ENCODE measurements around the gene DIP2A. TPM values are rescaled to one million over a fixed set of nuclear protein-coding genes. Genes with fewer than 3 reads are reported as not detected.

Gene DIP2A
- total and polyA plus RNA-seq, 3 donors from 2014 or later, result 42.5 to 104 (median 94.3) TPM

- H3K27me3 ChIP-seq, result no peaks in the 10 kb centered on the region
- no peaks in the 10 kb centered on the region for H3K36me3 ChIP-seq (ENCODE audit: low read depth, missing control alignments)
- intact Hi-C loops (cut with DNase I; ENCODE audit: low total_unique reads), result no loop called here
- H3K27ac ChIP-seq, result no peak overlapping the region
- H3K9me3 ChIP-seq, result no peaks in the 10 kb centered on the region
- no peak overlapping the region for H3K4me3 ChIP-seq
- TF ChIP-seq POLR2A (IDR thresholded peaks at IDR 0.05) (no peak), CTCF (IDR thresholded peaks at IDR 0.05) (no peak)
- DNase-seq, result no peak
- WGBS, 2 donors, result 76 to 77% methylated on average over 7 of the region's 7 CpGs
- H3K4me1 ChIP-seq, result no peaks in the 10 kb centered on the region
These were observed 126.7 kb downstream of the DIP2A start for GRCh38 chr21:46585191-46585953.

GRCh38 chr21:46594276-46594675 is 135.6 kb downstream of the DIP2A start:
- intact Hi-C loops (cut with DNase I; ENCODE audit: low total_unique reads), result no loop called here
- 91 to 97% methylated on average over 8 of the region's 8 CpGs for WGBS, 2 donors
- H3K36me3 ChIP-seq (ENCODE audit: low read depth, missing control alignments), result no peaks in the 10 kb centered on the region
- no peak overlapping the region for H3K27ac ChIP-seq
- no peaks in the 10 kb centered on the region for H3K9me3 ChIP-seq
- TF ChIP-seq POLR2A (IDR thresholded peaks at IDR 0.05) (no peak), CTCF (IDR thresholded peaks at IDR 0.05) (no peak)
- peaks cover 8% of the 10 kb centered on the region for H3K4me1 ChIP-seq
- no peak overlapping the region for H3K4me3 ChIP-seq
- no peaks in the 10 kb centered on the region for H3K27me3 ChIP-seq
- DNase-seq, result no peak

GRCh38 chr21:46596201-46596600 is 137.5 kb downstream of the DIP2A start:
- Histone ChIP-seq H3K27ac (no peak overlapping the region), H3K27me3 (no peaks in the 10 kb centered on the region), H3K36me3 (ENCODE audit: low read depth, missing control alignments) (no peaks in the 10 kb centered on the region), H3K4me1 (peaks cover 12% of the 10 kb centered on the region), H3K4me3 (no peak overlapping the region), H3K9me3 (no peaks in the 10 kb centered on the region)
- WGBS, 2 donors, result 100% methylated on average over 1 of the region's 1 CpG
- intact Hi-C loops (cut with DNase I; ENCODE audit: low total_unique reads), result no loop called here
- no peak for DNase-seq
- TF ChIP-seq POLR2A (IDR thresholded peaks at IDR 0.05) (no peak), CTCF (IDR thresholded peaks at IDR 0.05) (no peak)

GRCh38 chr21:46597031-46597430 is 138.3 kb downstream of the DIP2A start:
- H3K27me3 ChIP-seq, result no peaks in the 10 kb centered on the region
- intact Hi-C loops (cut with DNase I; ENCODE audit: low total_unique reads), result no loop called here
- no peak for DNase-seq
- H3K36me3 ChIP-seq (ENCODE audit: low read depth, missing control alignments), result no peaks in the 10 kb centered on the region
- H3K27ac ChIP-seq, result no peak overlapping the region
- H3K9me3 ChIP-seq, result no peaks in the 10 kb centered on the region
- WGBS, 2 donors, result 82% methylated on average over 8 of the region's 8 CpGs; no CpG with 5 or more reads in 1 of the 2 donors
- peaks cover 12% of the 10 kb centered on the region for H3K4me1 ChIP-seq
- peak overlapping the region in 1 of 2 donors; percentile 49 for H3K4me3 ChIP-seq
- TF ChIP-seq CTCF (IDR thresholded peaks at IDR 0.05) (no peak), POLR2A (IDR thresholded peaks at IDR 0.05) (no peak)

- intact Hi-C loops (cut with DNase I; ENCODE audit: low total_unique reads), result no loop called here
- TF ChIP-seq CTCF (IDR thresholded peaks at IDR 0.05) (peak in 1 of 3 experiments; percentile 18), POLR2A (IDR thresholded peaks at IDR 0.05) (no peak)
- no peaks in the 10 kb centered on the region for H3K36me3 ChIP-seq (ENCODE audit: low read depth, missing control alignments)
- 76 to 81% methylated on average over 10 to 20 of the region's 20 CpGs for WGBS, 2 donors
- peak; percentile 83 for DNase-seq
- peak overlapping the region; percentile 34 to 49 for H3K4me3 ChIP-seq
- no peak overlapping the region for H3K27ac ChIP-seq
- no peaks in the 10 kb centered on the region for H3K27me3 ChIP-seq
- no peaks in the 10 kb centered on the region for H3K9me3 ChIP-seq
- H3K4me1 ChIP-seq, result peaks cover 12% of the 10 kb centered on the region
These were observed 139.2 kb downstream of the DIP2A start for GRCh38 chr21:46597896-46598343.
